GM19395 (cell line): ENCODE results near the gene IMPG2.

Experiments
- ATAC-seq: cut with Tn5 transposase; IDR thresholded peaks from one replicate; pipeline ENCODE4 v1.9.1; 2021; ENCODE audit warnings: mild to moderate bottlenecking, moderate library complexity; ENCODE audit not compliant: unreplicated experiment

IMPG2 gene

DNA sequence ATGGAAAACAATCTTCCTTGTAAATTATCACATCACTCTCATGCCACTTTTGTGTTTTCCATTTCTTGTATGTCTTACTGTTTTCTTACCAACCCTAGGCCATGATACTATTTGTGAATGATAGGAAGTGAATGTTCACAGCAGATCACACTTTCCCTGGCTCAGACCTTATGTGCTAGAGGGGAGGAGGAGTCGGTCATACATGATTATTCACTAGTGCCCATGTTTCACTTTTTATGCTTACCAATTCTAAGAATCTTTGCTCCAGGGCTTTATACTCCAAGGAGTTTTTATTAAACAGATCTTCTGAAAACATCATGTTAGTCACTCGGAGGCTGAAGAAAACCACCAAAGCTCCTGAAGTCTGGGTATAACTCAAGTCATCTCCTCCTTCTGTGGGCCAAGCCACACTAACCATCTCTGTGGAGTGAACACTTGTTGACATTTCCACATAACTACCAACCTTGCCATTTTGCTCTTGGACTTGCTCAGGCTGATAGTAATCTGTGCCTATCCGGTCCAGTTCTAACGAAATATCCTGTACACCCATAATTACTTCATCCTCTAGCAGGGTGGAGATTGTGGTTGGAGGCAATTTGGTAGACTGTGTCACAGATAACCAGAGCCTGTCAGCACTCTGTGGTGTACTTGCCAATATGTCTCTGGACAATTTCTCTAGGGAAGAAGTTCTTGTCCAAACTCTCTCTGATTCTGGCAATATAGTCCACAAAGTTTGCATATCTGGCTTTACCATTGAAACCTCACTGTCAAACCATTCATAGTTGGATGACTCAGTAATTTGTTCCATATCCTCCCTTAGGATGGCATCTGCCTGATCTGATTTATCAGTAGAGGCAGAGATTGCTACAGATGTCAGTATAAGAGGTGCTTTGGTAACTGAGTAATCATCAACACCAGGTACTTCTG, 76.8 kb downstream of the IMPG2 start:
- ATAC-seq, result no peak

- ATAC-seq, result no peak
Measured at GRCh38 chr3:101240719-101241399, 79.5 kb downstream of the IMPG2 start.

GRCh38 chr3:101235048-101235447, 85.3 kb downstream of the IMPG2 start:
- ATAC-seq, result no peak

GRCh38 chr3:101230618-101231017, 89.8 kb downstream of the IMPG2 start:
- no peak for ATAC-seq

GRCh38 chr3:101229681-101230080, 90.7 kb downstream of the IMPG2 start:
- no peak for ATAC-seq

- no peak for ATAC-seq
Measured at GRCh38 chr3:101228441-101228840, 91.9 kb downstream of the IMPG2 start.

- no peak for ATAC-seq
Measured at GRCh38 chr3:101224739-101225138, 95.6 kb downstream of the IMPG2 start.

DNA sequence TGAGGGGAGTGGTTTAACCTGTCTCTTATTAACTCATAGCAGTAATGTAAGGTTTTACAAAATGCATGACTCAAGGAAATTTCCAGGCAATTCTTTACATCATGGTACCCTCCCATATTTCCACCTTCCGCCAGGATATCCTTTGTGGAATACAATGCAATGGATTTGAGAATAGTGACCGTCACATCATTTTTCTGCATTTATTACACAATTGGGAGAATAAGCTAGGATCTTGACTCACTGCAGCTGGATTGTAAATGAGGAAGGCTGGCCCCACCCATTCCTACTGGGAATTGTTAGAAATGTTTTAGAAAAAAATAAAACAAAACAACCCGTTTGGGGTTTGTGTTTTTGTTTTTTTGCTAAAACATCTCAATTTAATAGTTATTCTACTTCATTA, 97.4 kb downstream of the IMPG2 start:
- no peak for ATAC-seq

DNA sequence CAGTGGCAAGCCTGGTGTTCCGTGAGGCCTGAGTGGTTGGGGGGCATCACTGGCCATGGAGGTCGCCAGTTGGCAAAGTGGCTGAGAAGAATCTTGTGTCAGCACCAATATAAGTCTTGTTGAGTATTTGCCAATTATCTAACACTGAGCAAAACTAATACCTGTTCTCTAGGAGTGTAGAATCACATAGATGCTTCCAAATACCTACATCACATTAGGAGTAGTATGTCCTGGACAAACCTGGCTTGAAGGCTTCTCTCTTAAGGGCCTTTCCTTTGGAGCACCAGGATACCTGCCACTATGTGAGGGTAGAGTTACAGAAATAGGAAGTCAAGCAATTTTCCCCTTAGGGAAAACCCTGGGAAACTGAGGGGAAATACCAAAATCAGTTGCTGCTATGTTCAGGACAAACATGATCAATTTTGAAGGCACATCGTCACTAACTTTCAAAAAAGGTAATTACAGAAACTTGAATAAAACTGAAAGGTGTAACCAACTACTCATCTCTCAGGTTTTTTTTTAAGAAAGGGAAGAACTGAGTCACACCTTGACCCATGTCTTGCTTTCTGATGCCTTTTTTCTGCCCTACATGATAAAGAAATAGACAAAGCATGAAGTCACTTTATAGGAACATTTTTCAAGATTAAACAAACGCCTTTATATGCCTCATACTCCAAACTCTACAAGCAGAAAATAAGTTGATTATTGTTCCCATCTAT, 100.4 kb downstream of the IMPG2 start:
- no peak for ATAC-seq

DNA sequence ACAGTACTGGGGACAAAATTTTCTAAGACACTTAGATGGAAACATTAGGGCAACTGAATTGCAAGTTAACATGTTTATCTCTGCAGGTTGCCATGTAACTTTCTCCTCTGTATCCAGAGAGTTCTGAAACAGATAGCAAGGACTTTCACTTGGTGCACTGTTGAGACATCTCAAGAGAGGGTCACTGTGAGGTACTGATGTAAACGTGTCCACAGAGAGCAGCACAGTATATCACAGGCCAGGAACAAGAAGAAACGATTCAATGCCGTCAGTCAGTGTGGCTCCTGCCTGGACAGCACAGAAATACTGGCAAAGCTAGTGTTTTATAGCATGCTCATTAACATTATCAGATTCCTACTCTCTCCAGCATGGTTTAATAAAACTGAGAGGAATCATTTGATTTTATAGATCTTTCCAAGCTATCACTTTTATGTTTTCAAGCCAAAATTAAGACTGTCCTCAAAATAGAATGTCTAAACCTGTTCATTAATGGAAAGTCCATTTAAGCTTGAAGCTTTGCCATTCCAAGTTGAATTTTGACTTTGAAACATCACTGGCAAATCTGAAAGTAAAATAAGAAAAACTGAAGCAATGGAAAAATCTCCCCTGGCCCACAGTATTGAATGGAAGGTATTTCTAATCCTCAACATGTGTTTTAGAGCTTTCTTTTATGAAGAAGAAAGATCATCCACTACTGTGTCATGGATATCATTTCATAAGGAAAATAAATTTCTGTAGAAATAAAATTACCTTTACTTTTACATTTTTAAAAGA, 102.7 kb downstream of the IMPG2 start:
- ATAC-seq, result no peak

- ATAC-seq, result no peak
Measured at GRCh38 chr3:101216710-101217465, 103.5 kb downstream of the IMPG2 start.

- no peak for ATAC-seq
Measured at GRCh38 chr3:101212730-101213129, 107.6 kb downstream of the IMPG2 start.

GRCh38 chr3:101204246-101204645, 116.1 kb downstream of the IMPG2 start:
- no peak for ATAC-seq

GRCh38 chr3:101203411-101203810, 117.0 kb downstream of the IMPG2 start:
- ATAC-seq, result no peak

- no peak for ATAC-seq
Measured at GRCh38 chr3:101202640-101203039, 117.7 kb downstream of the IMPG2 start.

- ATAC-seq, result no peak
Measured at GRCh38 chr3:101200461-101200860, 119.9 kb downstream of the IMPG2 start.

DNA sequence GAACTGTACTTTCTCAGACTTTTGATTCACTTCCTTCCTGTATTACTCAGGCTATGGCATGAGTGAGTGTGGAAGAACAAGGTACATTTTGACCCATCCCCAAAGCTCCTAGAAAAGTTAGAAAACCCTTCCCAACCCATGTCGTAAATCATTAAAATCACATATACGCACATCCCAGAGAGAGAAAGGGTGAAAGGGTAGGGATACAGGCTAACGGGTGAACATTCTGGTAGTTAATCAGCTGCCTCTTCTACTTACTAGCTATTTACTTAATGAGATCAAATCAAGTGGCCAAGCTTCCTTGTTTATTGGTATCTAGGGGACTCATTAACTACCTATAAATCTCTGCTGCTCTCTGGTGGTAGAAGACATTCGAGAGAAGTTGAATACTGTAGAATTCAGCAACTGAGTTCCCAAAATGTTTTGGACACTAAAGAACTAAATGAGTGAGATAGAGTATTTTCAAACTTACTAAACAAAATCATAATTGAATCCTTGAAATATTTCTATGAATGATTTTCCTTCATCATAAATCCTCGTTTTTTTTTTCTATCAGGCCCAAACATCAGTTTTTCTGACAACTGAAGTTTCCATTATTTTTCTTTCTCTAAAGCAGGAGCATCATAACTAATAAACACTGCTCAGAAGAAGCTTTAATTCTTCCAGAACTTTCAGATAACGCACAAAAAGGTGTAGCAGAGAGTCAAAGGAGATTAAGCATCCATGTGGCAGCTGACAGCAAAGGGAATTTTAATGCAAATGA, 124.2 kb downstream of the IMPG2 start:
- ATAC-seq, result no peak

- no peak for ATAC-seq
Measured at GRCh38 chr3:101194392-101194791, 126.0 kb downstream of the IMPG2 start.

- no peak for ATAC-seq
Measured at GRCh38 chr3:101193957-101194356, 126.4 kb downstream of the IMPG2 start.
